Tibial nerve (tissue), 3 donors: ENCODE data around the gene PAAF1.

ENCODE experiments used
- EP300 ChIP-seq, 2 donors: sonication (generic); formaldehyde crosslinking; IDR thresholded peaks; one replicate each; pipeline ENCODE4 v1.6.1; 2017; ENCODE audit warnings: antibody characterized with exemption in 2 of 2, mild to moderate bottlenecking in 1 of 2
- POLR2A ChIP-seq, 2 donors: fragments of 450-650 bp; IDR thresholded peaks; one replicate each; pipeline ENCODE4 v1.6.1; 2017; ENCODE audit warnings: antibody characterized with exemption in 2 of 2, mild to moderate bottlenecking in 2 of 2, moderate library complexity in 2 of 2

DNA sequence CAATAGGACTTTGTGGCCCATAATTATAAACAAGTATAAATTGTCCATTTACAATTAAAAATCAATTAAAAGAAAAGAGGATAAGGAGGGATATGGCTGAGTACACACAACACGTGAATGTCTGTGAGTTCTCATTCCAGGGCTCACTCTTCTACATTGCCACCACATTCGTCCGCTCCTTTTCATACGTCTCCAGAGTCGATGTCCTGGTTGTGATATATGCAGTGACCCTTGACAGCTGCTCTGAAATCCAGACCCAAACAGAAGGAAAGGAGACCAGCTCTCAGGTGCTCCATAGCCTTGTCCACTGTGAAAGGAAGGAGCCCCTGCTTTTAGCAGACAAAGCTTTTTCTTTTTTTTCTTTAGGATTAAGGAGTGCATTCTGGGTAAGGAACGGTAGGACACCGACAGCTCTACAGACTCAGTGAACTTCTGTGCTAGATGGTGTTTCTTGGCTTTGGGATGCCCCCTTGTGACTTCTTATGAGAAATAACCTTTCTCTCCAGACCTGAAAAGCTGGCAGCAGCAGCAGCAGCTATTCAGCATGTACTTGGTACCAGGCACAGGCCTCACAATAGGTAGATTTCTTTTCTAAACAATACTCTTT, 54.3 kb downstream of the PAAF1 start:
- TF ChIP-seq POLR2A (IDR thresholded peaks at IDR 0.05) (no peak), EP300 (IDR thresholded peaks at IDR 0.05) (no peak)
